HG03439 (cell line): ENCODE measurements around the gene LRRC74B.
"Not testable (repeated sequence)": the region's sequence is repeated elsewhere in the genome, so short reads cannot be mapped to it uniquely, and the experiment has no call there.

ENCODE experiments used
- ATAC-seq: cut with Tn5 transposase; IDR thresholded peaks from one replicate; pipeline ENCODE4 v1.9.1; 2021; ENCODE audit warnings: mild to moderate bottlenecking, moderate library complexity; ENCODE audit not compliant: unreplicated experiment

The LRRC74B gene

GRCh38 chr22:21045585-21046294 lies at the start of gene LRRC74B:
Gene LRRC74B, plus strand, starts transcription at chr22:21045946. Its CDS starts 41 bp downstream, at chr22:21045987.
- ATAC-seq = peak; percentile 79

- ATAC-seq = no peak
Observed at GRCh38 chr22:20996031-20996410, 49.7 kb upstream of the LRRC74B start.

- ATAC-seq = no peak
Observed at GRCh38 chr22:20996598-20997535, 48.9 kb upstream of the LRRC74B start.

GRCh38 chr22:20997536-20998257 lies 48.0 kb upstream of the LRRC74B start:
- ATAC-seq = no peak

- no peak for ATAC-seq
Observed at GRCh38 chr22:20998411-20999336, 47.1 kb upstream of the LRRC74B start.

GRCh38 chr22:20999350-21000206 lies 46.2 kb upstream of the LRRC74B start:
- no peak for ATAC-seq

- ATAC-seq = no peak
Observed at GRCh38 chr22:21000207-21000986, 45.3 kb upstream of the LRRC74B start.

- no peak for ATAC-seq
Observed at GRCh38 chr22:21000987-21001600, 44.7 kb upstream of the LRRC74B start.

GRCh38 chr22:21001601-21002325 lies 44.0 kb upstream of the LRRC74B start, which contains the start of gene THAP7:
Gene THAP7, minus strand, starts transcription at chr22:21002118. Its CDS starts 207 bp downstream, at chr22:21001911.
- peak; percentile 83 for ATAC-seq

- ATAC-seq = no peak
Observed at GRCh38 chr22:21003782-21004181, 42.0 kb upstream of the LRRC74B start.

- not testable (repeated sequence) for ATAC-seq
Observed at GRCh38 chr22:21009208-21009607, 36.5 kb upstream of the LRRC74B start.

- no peak for ATAC-seq
Observed at GRCh38 chr22:21009638-21010425, 35.9 kb upstream of the LRRC74B start.

- ATAC-seq = no peak
Observed at GRCh38 chr22:21010426-21011113, 35.2 kb upstream of the LRRC74B start.

- no peak for ATAC-seq
Observed at GRCh38 chr22:21012446-21013407, 33.0 kb upstream of the LRRC74B start.
